C4-2B (cell line): ENCODE measurements around the gene ENGASE.

ENCODE experiments used
- H3K27ac ChIP-seq: fragments of 450-650 bp; 2 replicates; pipeline ENCODE4 v1.5.1; 2017
- CTCF ChIP-seq: fragments of 450-650 bp; conservative IDR thresholded peaks from 2 replicates; pipeline ENCODE4 v1.5.1; 2017; ENCODE audit warnings: mild to moderate bottlenecking
- ZFX ChIP-seq: fragments of 450-650 bp; IDR thresholded peaks from 2 replicates; pipeline ENCODE4 v1.6.1; 2017

ENGASE gene

GRCh38 chr17:79094261-79094660 lies 19.6 kb downstream of the ENGASE start:
- TF ChIP-seq CTCF (no peak), ZFX (no peak)
- H3K27ac ChIP-seq: no peak overlapping the region

- TF ChIP-seq ZFX (no peak), CTCF (no peak)
- H3K27ac ChIP-seq: no peak overlapping the region
These were observed 20.9 kb downstream of the ENGASE start for GRCh38 chr17:79095345-79096055.

- no peak for TF ChIP-seq CTCF
- no peak for TF ChIP-seq ZFX
- no peak overlapping the region for H3K27ac ChIP-seq
These were observed 21.9 kb downstream of the ENGASE start for GRCh38 chr17:79096477-79096876.

GRCh38 chr17:79097226-79098055 lies 22.8 kb downstream of the ENGASE start:
- H3K27ac ChIP-seq: no peak overlapping the region
- TF ChIP-seq CTCF (no peak), ZFX (no peak)

GRCh38 chr17:79098282-79098867 lies 23.8 kb downstream of the ENGASE start:
- H3K27ac ChIP-seq: no peak overlapping the region
- TF ChIP-seq CTCF (no peak), ZFX (no peak)

- no peak for TF ChIP-seq ZFX
- no peak for TF ChIP-seq CTCF
- H3K27ac ChIP-seq: no peak overlapping the region
These were observed 25.8 kb downstream of the ENGASE start for GRCh38 chr17:79100405-79100804.
